ENCODE measurements around the gene MED28. TPM values are rescaled to one million over a fixed set of nuclear protein-coding genes. Genes with fewer than 3 reads are reported as not detected.
A peak's percentile ranks its signal among the peaks of the same experiment; 100 is the strongest.

Gene MED28
- total RNA-seq, 2 experiments from 2014 or later: 27.0 to 86.2 TPM

GRCh38 chr4:17595471-17596005 lies 18.9 kb upstream of the MED28 start:
- POLR2A ChIA-PET: interaction anchor here (0.8 to 3.4 kb wide), 12 partner anchors 8 to 88 kb away, joined by 3 to 19 read pairs (median 4); partner anchors contain the start of genes LAP3 and MED28

DNA sequence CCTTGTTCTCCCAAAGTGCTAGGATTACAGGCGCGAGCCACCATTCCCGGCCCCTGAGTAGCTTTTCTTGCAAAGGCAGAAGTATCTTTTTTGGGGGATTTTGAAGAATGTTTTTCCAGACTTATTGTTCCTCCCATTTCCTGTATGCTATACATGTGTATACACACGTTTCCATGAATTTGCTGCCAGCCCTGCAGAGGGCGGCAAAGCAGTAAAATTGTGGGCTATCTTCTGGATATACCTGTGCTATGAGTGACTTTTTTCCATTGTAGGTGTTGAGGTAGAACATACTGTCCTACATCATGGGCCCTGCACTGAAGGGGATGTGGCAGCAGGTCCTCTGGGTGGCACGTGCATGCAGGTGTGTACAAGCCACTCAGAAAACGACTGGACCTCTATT lies 16.9 kb upstream of the MED28 start:
- BruUV-seq (replicated peaks): no TSS peak
- TF ChIP-seq, protein P1, sequence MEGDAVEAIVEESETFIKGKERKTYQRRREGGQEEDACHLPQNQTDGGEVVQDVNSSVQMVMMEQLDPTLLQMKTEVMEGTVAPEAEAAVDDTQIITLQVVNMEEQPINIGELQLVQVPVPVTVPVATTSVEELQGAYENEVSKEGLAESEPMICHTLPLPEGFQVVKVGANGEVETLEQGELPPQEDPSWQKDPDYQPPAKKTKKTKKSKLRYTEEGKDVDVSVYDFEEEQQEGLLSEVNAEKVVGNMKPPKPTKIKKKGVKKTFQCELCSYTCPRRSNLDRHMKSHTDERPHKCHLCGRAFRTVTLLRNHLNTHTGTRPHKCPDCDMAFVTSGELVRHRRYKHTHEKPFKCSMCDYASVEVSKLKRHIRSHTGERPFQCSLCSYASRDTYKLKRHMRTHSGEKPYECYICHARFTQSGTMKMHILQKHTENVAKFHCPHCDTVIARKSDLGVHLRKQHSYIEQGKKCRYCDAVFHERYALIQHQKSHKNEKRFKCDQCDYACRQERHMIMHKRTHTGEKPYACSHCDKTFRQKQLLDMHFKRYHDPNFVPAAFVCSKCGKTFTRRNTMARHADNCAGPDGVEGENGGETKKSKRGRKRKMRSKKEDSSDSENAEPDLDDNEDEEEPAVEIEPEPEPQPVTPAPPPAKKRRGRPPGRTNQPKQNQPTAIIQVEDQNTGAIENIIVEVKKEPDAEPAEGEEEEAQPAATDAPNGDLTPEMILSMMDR (conservative IDR thresholded peaks at IDR 0.05; ENCODE audit: low read length): peak; percentile 63
- no peak for TF ChIP-seq EZH2phosphoT487 (IDR thresholded peaks at IDR 0.05; ENCODE audit: borderline replicate concordance, low read depth, low read length)
- Histone ChIP-seq H2AFZ (ENCODE audit: low read length) (no peak overlapping the region), H3K36me3 (ENCODE audit: insufficient read depth, low read length) (peaks cover 85% of the 10 kb centered on the region), H3K9me2 (ENCODE audit: insufficient read depth, low read length) (no peaks in the 10 kb centered on the region), H3K9me3 (ENCODE audit: low read length) (no peaks in the 10 kb centered on the region), H3K4me3 (ENCODE audit: low read depth, low read length, poor library complexity, severe bottlenecking) (no peak overlapping the region), H4K20me1 (ENCODE audit: insufficient read depth, low read length) (no peaks in the 10 kb centered on the region), H3K79me2 (ENCODE audit: insufficient read depth, low read depth, low read length) (peaks cover 19% of the 10 kb centered on the region; the same call in 1 of the 2 replicates), H3K27ac (ENCODE audit: low read depth, low read length, poor library complexity, severe bottlenecking) (no peak overlapping the region), H3K4me1 (ENCODE audit: insufficient read depth, low read length, poor library complexity, severe bottlenecking) (peaks cover 36% of the 10 kb centered on the region), H3K4me2 (ENCODE audit: low read length) (no peak overlapping the region)
- DNase-seq (ENCODE audit: low spot score): no peak
- POLR2A ChIA-PET: interaction anchor here (0.6 kb wide), 1 partner anchor 16 kb away, joined by 3 read pairs; no protein-coding TSS in a partner anchor
- CTCF ChIA-PET (ENCODE audit: unreplicated experiment): no interaction called here
- intact Hi-C loops (cut with micrococcal nuclease; ENCODE audit: unreplicated experiment): loop anchor here (5.0 kb wide), 1 partner anchor 50 kb away; no protein-coding TSS in a partner anchor

More at GRCh38 chr4:17595471-17596005, 18.9 kb upstream of the MED28 start:
- H3K4me3 ChIP-seq (ENCODE audit: low read depth, low read length, poor library complexity, severe bottlenecking): peak overlapping the region; percentile 34
- peaks cover 22% of the 10 kb centered on the region; the same call in 1 of the 2 replicates for H3K79me2 ChIP-seq (ENCODE audit: insufficient read depth, low read depth, low read length)
- H3K4me2 ChIP-seq (ENCODE audit: low read length): peak overlapping the region; percentile 70
- no TSS peak for BruUV-seq (replicated peaks)
- no peaks in the 10 kb centered on the region for H3K9me3 ChIP-seq (ENCODE audit: low read length)
- CTCF ChIA-PET (ENCODE audit: unreplicated experiment): interaction anchor here (0.7 to 0.9 kb wide), 3 partner anchors 11 to 20 kb away, joined by 3 to 5 read pairs (median 4); no protein-coding TSS in a partner anchor
- H3K27ac ChIP-seq (ENCODE audit: low read depth, low read length, poor library complexity, severe bottlenecking): peak overlapping the region; percentile 89
- no peak overlapping the region for H2AFZ ChIP-seq (ENCODE audit: low read length)
- no peaks in the 10 kb centered on the region for H3K9me2 ChIP-seq (ENCODE audit: insufficient read depth, low read length)
- TF ChIP-seq EZH2phosphoT487 (IDR thresholded peaks at IDR 0.05; ENCODE audit: borderline replicate concordance, low read depth, low read length): no peak
- TF ChIP-seq, protein P1 (conservative IDR thresholded peaks at IDR 0.05; ENCODE audit: low read length): no peak
- intact Hi-C loops (cut with micrococcal nuclease; ENCODE audit: unreplicated experiment): loop anchor here (1.0 to 5.0 kb wide), 3 partner anchors 19 to 215 kb away; partner anchors contain the start of genes DCAF16, MED28 and NCAPG
- peak; percentile 84 for DNase-seq (ENCODE audit: low spot score)
- peaks cover 85% of the 10 kb centered on the region for H3K36me3 ChIP-seq (ENCODE audit: insufficient read depth, low read length)
- H3K4me1 ChIP-seq (ENCODE audit: insufficient read depth, low read length, poor library complexity, severe bottlenecking): peaks cover 51% of the 10 kb centered on the region
- H4K20me1 ChIP-seq (ENCODE audit: insufficient read depth, low read length): no peaks in the 10 kb centered on the region

GRCh38 chr4:17599826-17600225 lies 14.6 kb upstream of the MED28 start:
- peaks cover 80% of the 10 kb centered on the region for H3K36me3 ChIP-seq (ENCODE audit: insufficient read depth, low read length)
- H3K4me2 ChIP-seq (ENCODE audit: low read length): no peak overlapping the region
- H3K4me1 ChIP-seq (ENCODE audit: insufficient read depth, low read length, poor library complexity, severe bottlenecking): peaks cover 13% of the 10 kb centered on the region
- no peak for DNase-seq (ENCODE audit: low spot score)
- ChIA-PET CTCF (ENCODE audit: unreplicated experiment) (no interaction called here), POLR2A (interaction anchor here (0.9 to 2.0 kb wide), 4 partner anchors 8 to 28 kb away, joined by 3 to 9 read pairs (median 5); partner anchors contain the start of gene MED28)
- no TSS peak for BruUV-seq (replicated peaks)
- H2AFZ ChIP-seq (ENCODE audit: low read length): no peak overlapping the region
- H3K4me3 ChIP-seq (ENCODE audit: low read depth, low read length, poor library complexity, severe bottlenecking): no peak overlapping the region
- no peaks in the 10 kb centered on the region; the same call in 1 of the 2 replicates for H3K79me2 ChIP-seq (ENCODE audit: insufficient read depth, low read depth, low read length)
- H4K20me1 ChIP-seq (ENCODE audit: insufficient read depth, low read length): no peaks in the 10 kb centered on the region
- intact Hi-C loops (cut with micrococcal nuclease; ENCODE audit: unreplicated experiment): loop anchor here (5.0 kb wide), 1 partner anchor 53 kb away; no protein-coding TSS in a partner anchor
- H3K9me2 ChIP-seq (ENCODE audit: insufficient read depth, low read length): no peaks in the 10 kb centered on the region
- no peak overlapping the region for H3K27ac ChIP-seq (ENCODE audit: low read depth, low read length, poor library complexity, severe bottlenecking)
- H3K9me3 ChIP-seq (ENCODE audit: low read length): no peaks in the 10 kb centered on the region
- no peak for TF ChIP-seq EZH2phosphoT487 (IDR thresholded peaks at IDR 0.05; ENCODE audit: borderline replicate concordance, low read depth, low read length)
- TF ChIP-seq, protein P1 (conservative IDR thresholded peaks at IDR 0.05; ENCODE audit: low read length): no peak

Measured in OCI-LY7 (cell line).